K562 (cell line): ENCODE data around the gene VRK1. TPM values are rescaled to one million over a fixed set of nuclear protein-coding genes. Genes with fewer than 3 reads are reported as not detected.

ENCODE experiments used
- ATAC-seq: fragments of 200-7000 bp; cut with Tn5 transposase; 3 replicates; pipeline ENCODE4 v1.9.1; 2020; ENCODE audit warnings: moderate library complexity
- BruUV-seq: library from RNA; stranded (reverse); fragments of 400-500 nt; replicated peaks from 2 replicates; lab custom pipeline; 2021; lab: Mats Ljungman, UMichigan
- CTCF ChIA-PET: fragments of 300-600 bp; formaldehyde crosslinking; extraction: SDS; loops from one replicate; lab custom pipeline; 2021; ENCODE audit warnings: low intra/inter-chr PET ratio; lab: Yijun Ruan, JAX
- POLR2A ChIA-PET: fragments of 300-600, 350-650 bp; sonication (Branson Sonifier 250); formaldehyde crosslinking; extraction: SDS; loops from one replicate; lab custom pipeline; 2021; ENCODE audit warnings: antibody characterized with exemption, inconsistent platforms; lab: Yijun Ruan, JAX
- DNase-seq, 4 experiments: peaks; one replicate each; pipeline versions ENCODE4 v3.0.0 to v3.0.0-alpha.2; 2011 to 2018; ENCODE audit warnings: low spot score in 3 of 4, mixed read lengths in 3 of 4; ENCODE audit errors: extremely low read depth in 1 of 4
- FAIRE-seq: peaks from 2 replicates; lab custom pipeline; 2011; peaks lifted over from hg19 to GRCh38; lab: Jason Lieb, UNC
- H2AFZ ChIP-seq: 2 replicates; pipeline ENCODE4 v1.6.0; 2011; ENCODE audit warnings: low read depth, low read length, control low read depth, inconsistent platforms
- H3K27ac ChIP-seq: fragments of 200-600 bp; 3 replicates; pipeline ENCODE4 v1.8.0; 2011; ENCODE audit warnings: low read depth, mild to moderate bottlenecking, control low read depth, inconsistent platforms, low read length, moderate library complexity, mixed read lengths; ENCODE audit errors: extremely low read depth
- H3K27me3 ChIP-seq, 2 experiments: fragments of 300-600 bp in 1 of 2; 2 replicates in 1 of 2; 3 replicates in 1 of 2; pipeline versions ENCODE4 v1.6.0 to v1.8.0; 2011; ENCODE audit warnings: inconsistent platforms in 2 of 2, low read length in 2 of 2, mild to moderate bottlenecking in 1 of 2, mixed read lengths in 1 of 2, moderate library complexity in 1 of 2; ENCODE audit not compliant: control insufficient read depth in 2 of 2, insufficient read depth in 2 of 2
- H3K36me3 ChIP-seq: fragments of 300-600 bp; 3 replicates; pipeline ENCODE4 v1.8.0; 2011; ENCODE audit warnings: mild to moderate bottlenecking, low read length, inconsistent platforms; ENCODE audit not compliant: control insufficient read depth, insufficient read depth
- H3K4me1 ChIP-seq, 2 experiments: fragments of 200-600 bp in 1 of 2; replicated peaks in 1 of 2; 2 replicates in 1 of 2; 3 replicates in 1 of 2; pipeline versions ENCODE4 v1.5.1 to v1.8.0; 2011; ENCODE audit warnings: inconsistent platforms in 2 of 2, low read length in 2 of 2, mild to moderate bottlenecking in 1 of 2, mixed read lengths in 1 of 2, moderate library complexity in 1 of 2; ENCODE audit not compliant: control insufficient read depth in 2 of 2, insufficient read depth in 2 of 2
- H3K4me2 ChIP-seq: 2 replicates; pipeline ENCODE4 v1.6.1; 2011; ENCODE audit warnings: low read length, control low read depth, inconsistent platforms, mixed read lengths; ENCODE audit not compliant: insufficient read depth
- H3K4me3 ChIP-seq: fragments of 200-600 bp; sonication (generic), shearing (Covaris generic); 2 replicates; pipeline ENCODE4 v1.5.1; 2016; ENCODE audit warnings: control low read depth, inconsistent platforms
- H3K79me2 ChIP-seq: fragments of 200-600 bp; 3 replicates; pipeline ENCODE4 v1.8.0; 2011; ENCODE audit warnings: low read length, inconsistent platforms; ENCODE audit not compliant: control insufficient read depth, insufficient read depth
- H3K9ac ChIP-seq, 2 experiments: 2 replicates each; pipeline versions ENCODE4 v1.6.0 to v1.6.1; 2011; ENCODE audit warnings: low read depth in 2 of 2, low read length in 2 of 2, control low read depth in 1 of 2, inconsistent platforms in 1 of 2, mild to moderate bottlenecking in 1 of 2, mixed read lengths in 1 of 2; ENCODE audit not compliant: insufficient read depth in 1 of 2
- H3K9me1 ChIP-seq: one replicate; pipeline ENCODE4 v1.6.0; 2011; ENCODE audit warnings: inconsistent platforms, mild to moderate bottlenecking, low read length, moderate library complexity; ENCODE audit not compliant: control insufficient read depth, insufficient read depth
- H3K9me3 ChIP-seq: replicated peaks from 2 replicates; pipeline ENCODE4 v1.5.1; 2011; ENCODE audit warnings: low read depth, low read length, inconsistent platforms; ENCODE audit not compliant: control insufficient read depth, insufficient read depth
- H4K20me1 ChIP-seq: replicated peaks from 2 replicates; pipeline ENCODE4 v1.6.1; 2011; ENCODE audit warnings: low read length, inconsistent platforms, mixed read lengths; ENCODE audit not compliant: control insufficient read depth, insufficient read depth
- AFF1 ChIP-seq, 2 experiments: fragments of 450-650 bp; IDR thresholded peaks; 2 replicates each; pipeline ENCODE4 v1.6.1; 2018; ENCODE audit warnings: mild to moderate bottlenecking in 2 of 2, low read depth in 1 of 2; ENCODE audit not compliant: partially characterized antibody in 2 of 2
- BRD9 ChIP-seq: fragments of 450-650 bp; IDR thresholded peaks from 2 replicates; pipeline ENCODE4 v1.6.1; 2018; ENCODE audit warnings: low read depth; ENCODE audit not compliant: partially characterized antibody
- CBX1 ChIP-seq: sonication (generic); IDR thresholded peaks from 2 replicates; pipeline ENCODE4 v1.6.1; 2016; ENCODE audit warnings: antibody characterized with exemption, low read depth, mild to moderate bottlenecking
- CBX3 ChIP-seq, 2 experiments: IDR thresholded peaks; 1 replicate in 1 of 2; 2 replicates in 1 of 2; pipeline ENCODE4 v1.6.1; 2012; ENCODE audit warnings: inconsistent platforms in 2 of 2, low read length in 2 of 2, borderline replicate concordance in 1 of 2, control low read depth in 1 of 2
- CREM ChIP-seq: IDR thresholded peaks from 2 replicates; pipeline ENCODE4 v1.6.1; 2014; ENCODE audit warnings: antibody characterized with exemption, low read depth
- FOXO4 ChIP-seq: fragments of 450-650 bp; formaldehyde crosslinking; IDR thresholded peaks from 2 replicates; pipeline ENCODE4 v1.4.0; 2020; ENCODE audit warnings: mild to moderate bottlenecking, moderate library complexity
- FUS ChIP-seq: fragments of 200-400 bp; formaldehyde crosslinking; optimal IDR thresholded peaks from 2 replicates; pipeline ENCODE3; 2017; ENCODE audit warnings: low read depth, low read length
- KDM1A ChIP-seq, 2 experiments: fragments of 450-650 bp; IDR thresholded peaks; 2 replicates each; pipeline ENCODE4 v1.6.1; 2016; ENCODE audit warnings: mild to moderate bottlenecking in 2 of 2
- RBM34 ChIP-seq: fragments of 200-400 bp; formaldehyde crosslinking; IDR thresholded peaks from 2 replicates; pipeline ENCODE4 v1.6.1; 2018; ENCODE audit warnings: low read length, borderline replicate concordance; ENCODE audit not compliant: insufficient read depth
- SAFB ChIP-seq: fragments of 200-400 bp; formaldehyde crosslinking; IDR thresholded peaks from 2 replicates; pipeline ENCODE4 v1.6.1; 2017; ENCODE audit warnings: low read depth, low read length, borderline replicate concordance
- SMAD4 ChIP-seq: fragments of 250-450 bp; sonication (Bioruptor Pico); conservative IDR thresholded peaks from 2 replicates; pipeline ENCODE4 v1.8.0; 2021; ENCODE audit warnings: inconsistent platforms, mild to moderate bottlenecking, moderate library complexity
- SUPT5H ChIP-seq: fragments of 450-650 bp; IDR thresholded peaks from 2 replicates; pipeline ENCODE4 v1.6.1; 2016
- TAF9B ChIP-seq: fragments of 450-650 bp; IDR thresholded peaks from 2 replicates; pipeline ENCODE4 v1.6.1; 2018; ENCODE audit warnings: mild to moderate bottlenecking; ENCODE audit not compliant: partially characterized antibody
- WHSC1 ChIP-seq: IDR thresholded peaks from one replicate; pipeline ENCODE4 v1.6.1; 2012; ENCODE audit warnings: low read length, control low read depth, inconsistent platforms
- ZFP30 ChIP-seq: fragments of 250-450 bp; sonication (Bioruptor Pico); IDR thresholded peaks from 2 replicates; pipeline ENCODE4 v1.8.0; 2022; ENCODE audit warnings: moderate library complexity, mild to moderate bottlenecking, inconsistent platforms, borderline replicate concordance
- WGBS: fragments of 100-300 bp; shearing (Covaris generic); methylation state at CpG from one replicate; pipeline ENCODE4 v1.1.6; 2016; ENCODE audit warnings: low coverage, mixed read lengths; ENCODE audit not compliant: insufficient coverage; ENCODE audit errors: missing lambda C conversion rate; 5-methylcytosine and 5-hydroxymethylcytosine counted together
- in situ Hi-C: fragments of 300-500 bp; cut with MboI; formaldehyde crosslinking; loops from 4 replicates; pipeline ENCODE4 v1.15.0; 2018; ENCODE audit warnings: inconsistent platforms, mixed read lengths
- intact Hi-C: fragments of 100-400 bp; cut with micrococcal nuclease; formaldehyde crosslinking; loops from 2 replicates; pipeline ENCODE4 v1.14.2; 2022
- polyA plus RNA-seq, 8 experiments: library from polyadenylated mRNA; depleted of rRNA in 4 of 8; stranded (reverse) in 5 of 8; unstranded in 3 of 8; fragments of >200 nt; fragmentation: Nextera tagmentation in 2 of 8; fragmentation: Illumina TruSeq in 1 of 8; extraction: Ambion mirVana in 2 of 8; extraction: Trizol in 1 of 8; gene quantifications; 2 replicates each; pipeline versions ENCODE4 v1.2.1 to v1.2.3, GENCODE V29; 2011 to 2014; ENCODE audit warnings: inconsistent platforms in 1 of 8, missing spikeins in 1 of 8
- total RNA-seq, 7 experiments: library from RNA; depleted of rRNA in 6 of 7; stranded (reverse); fragments of >200 nt in 6 of 7; fragmentation: Illumina TruSeq in 2 of 7; extraction: Trizol in 2 of 7; gene quantifications; 2 replicates each; pipeline versions ENCODE4 v1.2.1 to v1.2.3, GENCODE V29; 2011 to 2021; ENCODE audit warnings: low replicate concordance in 1 of 7

The VRK1 gene
- total and polyA plus RNA-seq, 9 of the 15 experiments (the other 6 are each of a cell fraction or from before 2014, with no cell fraction given), result 83.6 to 177 (median 116) TPM

DNA sequence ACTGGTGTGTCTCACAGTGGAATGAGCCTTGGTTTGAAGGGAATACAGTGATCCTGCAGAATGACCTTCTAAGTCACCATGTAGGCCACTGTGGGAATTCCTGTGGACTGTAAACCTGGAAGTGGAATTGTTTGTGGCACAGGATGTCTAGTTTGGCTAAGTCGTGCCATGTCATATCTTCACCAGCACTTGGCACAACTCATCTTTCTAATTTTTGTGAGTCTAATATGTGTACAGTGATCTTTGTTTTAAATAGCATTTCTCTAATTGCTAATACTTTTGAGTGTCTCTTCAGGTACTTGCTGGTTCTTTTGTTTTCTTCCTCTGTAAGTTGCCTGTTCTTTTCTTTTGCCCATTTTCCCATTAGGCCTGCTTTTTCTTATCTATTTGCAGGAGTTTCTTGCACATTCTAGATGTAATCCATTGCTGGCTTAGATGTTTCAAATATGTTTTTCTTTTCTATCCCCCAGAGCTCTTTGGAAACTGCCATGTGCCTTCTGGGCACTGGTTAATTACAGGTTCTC, 112.7 kb downstream of the VRK1 start:
- no TSS peak for BruUV-seq
- ATAC-seq, result no peak
- TF ChIP-seq FOXO4 (CRISPR knock-in tag) (no peak), AFF1 (IDR thresholded peaks at IDR 0.05; ENCODE audit: low read depth in 1 of 2, partially characterized antibody in 2 of 2) (peak in 1 of 2 experiments; percentile 99), CREM (no peak), RBM34 (no peak), KDM1A (IDR thresholded peaks at IDR 0.05) (peak in 1 of 2 experiments; percentile 48; a peak in 1 of 4 replicates), SMAD4 (CRISPR knock-in tag) (no peak), CBX1 (0 out of 2 replicates have a peak, but pooled peaks have one; percentile 16), SAFB (no peak), BRD9 (no peak), ZFP30 (no peak), SUPT5H (no peak), CBX3 (IDR thresholded peaks at IDR 0.05; ENCODE audit: borderline replicate concordance in 1 of 2, low read length in 2 of 2) (peak in 1 of 2 experiments; percentile 76; a peak in 1 of 3 replicates), FUS (no peak), WHSC1 (no peak), TAF9B (no peak)

More for the DNA sequence above, 112.7 kb downstream of the VRK1 start:
- FAIRE-seq (no peak), DNase-seq (no peak)
- POLR2A ChIA-PET, result no interaction called here
- in situ Hi-C loops (no loop called here), intact Hi-C loops (no loop called here)
- Histone ChIP-seq H3K9me1 (no peaks in the 10 kb centered on the region), H3K4me1 (no peaks in the 10 kb centered on the region; a peak in 1 of 5 replicates), H4K20me1 (no peaks in the 10 kb centered on the region), H3K4me3 (no peak overlapping the region), H3K79me2 (no peaks in the 10 kb centered on the region), H3K4me2 (no peak overlapping the region), H3K36me3 (peaks cover 4% of the 10 kb centered on the region; the same call in 1 of the 3 replicates), H3K9ac (no peak overlapping the region), H3K27ac (no peak overlapping the region), H3K27me3 (no peaks in the 10 kb centered on the region), H3K9me3 (peaks cover 9% of the 10 kb centered on the region), H2AFZ (no peak overlapping the region)
- 75% methylated on average over 1 of the region's 1 CpG for WGBS
- CTCF ChIA-PET, result no interaction called here
